Stimulated activated CD8-positive, alpha-beta memory T cell treated with anti-CD3 and anti-CD28 coated beads, Interleukin-2, amount 100 ng/mL, for 48 hours (primary cell): ENCODE data around the gene TEX36.
"Not testable (repeated sequence)": the region's sequence is repeated elsewhere in the genome, so short reads cannot be mapped to it uniquely, and the experiment has no call there.

ENCODE experiments used
- DNase-seq, 2 donors: peaks; one replicate each; pipeline ENCODE4 v3.0.0-alpha.2; 2020; ENCODE audit warnings: low read depth in 2 of 2

Gene TEX36

DNA sequence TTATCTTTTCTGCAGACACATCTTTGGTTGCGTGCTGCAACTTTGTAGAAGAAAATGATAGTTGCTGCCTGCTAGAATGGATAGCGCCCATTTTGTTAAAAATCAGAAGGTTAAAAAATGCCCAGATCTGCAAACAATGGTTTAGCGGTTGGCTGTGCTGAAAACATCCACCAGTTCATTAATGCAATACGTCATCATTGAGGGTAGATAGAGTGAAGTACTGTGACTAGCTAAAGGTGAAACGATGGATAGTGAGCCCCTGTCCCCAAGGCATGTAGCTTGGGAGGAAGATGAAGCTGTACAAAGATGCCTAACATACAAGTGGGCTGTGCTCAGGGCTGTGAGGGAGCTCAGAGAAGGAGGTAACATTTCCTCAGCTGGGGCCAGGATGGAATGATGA is 48.4 kb downstream of the TEX36 start:
- DNase-seq: no peak

DNA sequence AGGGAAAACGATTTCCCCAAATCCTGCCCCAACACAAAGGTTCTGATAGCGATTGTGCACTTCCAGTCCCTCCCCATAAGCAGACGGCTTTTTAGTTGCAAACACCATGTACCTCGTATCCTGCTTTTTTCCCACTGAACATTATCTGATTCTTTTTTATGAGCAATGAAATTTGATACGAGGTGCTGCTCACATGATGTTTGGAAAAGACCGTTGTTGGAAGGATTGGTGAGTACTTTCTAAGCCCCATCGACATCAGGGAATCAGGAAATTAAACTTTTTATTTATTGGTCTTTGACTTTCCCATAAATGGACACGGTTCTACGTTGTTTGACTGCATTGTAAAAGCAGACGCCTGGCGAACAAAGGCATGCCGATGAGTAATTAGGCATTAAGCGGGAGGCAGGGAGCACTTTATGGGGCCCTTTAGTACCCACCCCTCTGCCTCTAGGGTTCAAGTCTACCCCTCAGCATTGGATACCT is 49.4 kb downstream of the TEX36 start:
- no peak for DNase-seq

DNA sequence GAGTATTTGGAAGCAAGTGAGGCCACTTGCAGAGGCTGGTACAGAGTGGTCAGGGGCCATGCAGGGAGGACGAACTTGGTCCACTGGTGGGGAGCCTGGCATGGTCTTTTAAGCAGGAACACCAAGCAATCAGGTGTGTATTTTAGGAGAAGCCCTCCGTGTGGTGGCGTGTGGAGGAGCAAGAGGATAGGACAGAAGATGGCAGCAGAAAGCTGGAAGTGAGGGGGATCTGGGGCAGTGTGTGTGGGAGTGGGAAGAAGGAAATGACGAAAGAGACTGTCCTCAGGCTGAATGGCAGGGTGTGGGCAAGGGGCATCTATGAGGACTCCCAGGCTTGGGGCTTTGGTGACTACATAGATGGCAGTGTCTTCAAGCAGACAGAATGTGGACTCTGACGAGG is 51.2 kb downstream of the TEX36 start:
- no peak for DNase-seq

DNA sequence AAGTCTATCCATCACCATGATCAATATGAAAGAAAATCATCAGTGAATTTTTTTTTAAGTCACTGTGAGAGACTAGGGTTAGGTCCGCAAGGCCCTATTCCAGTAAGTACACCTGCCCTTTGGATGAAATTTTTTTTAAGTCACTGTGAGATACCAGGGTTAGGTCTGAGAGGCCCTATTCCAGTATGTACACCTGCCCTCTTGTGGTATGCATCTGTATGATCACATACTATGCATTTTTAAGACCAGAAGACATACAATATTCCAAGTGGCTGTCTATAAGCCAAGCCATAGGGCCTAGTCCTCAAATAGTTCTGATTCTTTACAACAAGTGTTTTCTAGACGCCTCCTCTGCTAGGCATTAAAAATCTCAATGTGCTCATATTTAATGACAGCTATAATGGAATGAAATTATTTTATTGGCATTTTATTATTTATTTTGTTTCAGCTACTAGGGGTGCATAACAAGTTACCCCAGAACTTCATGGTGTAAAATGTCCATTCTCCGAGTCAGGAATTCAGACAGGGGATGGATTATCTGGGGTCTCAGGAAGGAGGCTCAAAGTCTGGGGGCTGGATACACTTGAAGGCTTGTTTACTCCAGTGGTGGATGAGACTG is 53.1 kb downstream of the TEX36 start:
- no peak for DNase-seq

DNA sequence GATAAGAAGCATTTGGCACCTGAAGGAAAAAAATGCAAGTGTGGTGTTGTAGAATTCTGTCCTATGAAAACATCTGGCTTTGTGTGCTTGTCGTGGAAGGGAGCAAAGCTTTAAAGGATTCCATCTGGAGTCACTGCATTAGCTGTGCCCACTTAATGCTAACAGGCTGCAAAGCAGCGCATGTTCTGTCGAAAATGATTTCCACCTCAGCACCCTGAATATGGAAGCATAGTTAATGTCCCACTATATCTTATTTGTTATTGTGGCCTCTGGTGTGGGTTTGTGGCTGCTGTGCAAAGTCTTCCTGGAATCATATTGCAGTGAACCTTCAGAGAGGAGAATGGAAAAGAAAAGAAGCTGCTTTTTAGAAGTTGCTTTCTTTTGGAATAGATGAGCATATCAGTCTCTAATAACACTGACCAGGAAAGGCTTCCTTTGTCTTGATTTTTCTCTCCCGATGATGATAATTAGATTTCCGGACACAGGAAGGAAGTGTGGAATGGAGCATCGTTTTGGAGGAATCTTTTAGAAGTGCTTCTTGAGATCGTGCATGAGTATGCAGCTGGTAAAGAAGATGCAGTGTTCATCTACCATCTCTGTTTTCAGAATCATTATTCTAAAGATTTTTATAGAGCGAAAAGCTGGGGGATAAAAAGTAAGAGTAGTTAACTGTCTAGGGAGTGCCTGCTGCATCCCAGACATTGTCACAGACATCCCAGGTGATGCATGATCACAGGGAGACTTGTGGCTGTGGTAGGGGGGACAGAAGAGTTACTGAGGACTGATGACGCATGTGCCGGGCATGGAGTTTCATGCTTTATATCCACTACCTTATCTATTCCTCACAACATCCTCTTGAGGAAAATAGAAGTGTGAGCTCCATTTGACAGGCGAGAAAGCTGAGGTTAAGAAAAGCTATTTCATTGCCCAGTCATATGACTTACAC is 54.6 kb downstream of the TEX36 start:
- no peak for DNase-seq

DNA sequence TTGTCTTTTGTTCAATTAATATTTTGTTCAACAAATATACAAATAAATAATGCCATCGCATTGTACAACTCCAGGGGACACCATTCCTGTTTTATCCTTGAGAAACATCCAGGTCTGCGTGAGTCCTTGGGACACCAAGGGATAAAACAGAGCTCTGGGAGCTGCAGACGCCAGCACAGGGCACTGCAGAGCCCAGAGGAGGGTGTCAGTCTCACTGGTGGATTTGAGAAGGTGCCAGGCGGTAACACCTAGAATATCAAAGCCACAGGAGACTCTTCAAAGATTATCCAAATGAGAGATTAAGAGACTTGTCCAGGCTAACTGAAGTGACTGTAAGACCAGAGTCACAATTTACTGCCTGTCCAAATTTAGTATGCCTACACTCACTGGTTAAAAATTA is 55.3 kb downstream of the TEX36 start:
- no peak for DNase-seq

DNA sequence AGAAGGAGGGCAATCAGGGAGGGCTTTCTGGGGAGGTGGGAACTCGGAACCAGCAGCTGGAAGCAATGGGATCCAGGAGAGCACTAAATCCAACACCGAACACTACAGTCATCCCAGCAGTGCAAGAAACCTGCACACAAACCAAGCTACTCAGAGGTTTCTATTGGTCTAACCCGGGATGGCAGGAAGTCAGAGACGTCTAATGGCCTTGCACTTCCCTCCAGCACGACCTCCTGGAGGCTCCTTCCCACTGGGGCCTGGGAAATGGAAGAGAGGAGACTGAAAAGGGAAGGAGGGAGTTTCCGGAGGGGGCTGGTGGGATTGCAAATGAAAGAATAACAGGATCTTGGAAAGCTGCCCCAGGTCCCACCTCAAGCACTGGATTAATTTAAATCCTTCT is 56.3 kb downstream of the TEX36 start:
- no peak for DNase-seq

DNA sequence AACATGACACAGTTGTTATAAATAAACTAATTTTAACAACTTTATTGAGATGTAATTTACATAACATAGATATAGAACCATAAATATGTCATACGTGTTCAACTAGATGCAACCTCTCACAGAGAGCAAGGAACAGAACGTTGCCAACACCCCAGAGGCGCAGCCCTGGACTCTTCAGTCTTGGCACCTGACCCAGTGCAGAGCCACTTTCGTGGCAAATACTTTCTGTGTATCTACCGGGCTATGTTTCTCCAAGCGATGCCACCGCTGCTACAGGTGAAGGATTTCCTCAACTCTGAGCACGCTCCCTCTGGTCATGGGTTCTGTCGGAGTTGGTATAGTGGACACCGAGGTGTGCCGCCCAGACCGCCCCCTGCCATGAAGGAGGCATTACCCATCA is 57.4 kb downstream of the TEX36 start:
- no peak for DNase-seq

DNA sequence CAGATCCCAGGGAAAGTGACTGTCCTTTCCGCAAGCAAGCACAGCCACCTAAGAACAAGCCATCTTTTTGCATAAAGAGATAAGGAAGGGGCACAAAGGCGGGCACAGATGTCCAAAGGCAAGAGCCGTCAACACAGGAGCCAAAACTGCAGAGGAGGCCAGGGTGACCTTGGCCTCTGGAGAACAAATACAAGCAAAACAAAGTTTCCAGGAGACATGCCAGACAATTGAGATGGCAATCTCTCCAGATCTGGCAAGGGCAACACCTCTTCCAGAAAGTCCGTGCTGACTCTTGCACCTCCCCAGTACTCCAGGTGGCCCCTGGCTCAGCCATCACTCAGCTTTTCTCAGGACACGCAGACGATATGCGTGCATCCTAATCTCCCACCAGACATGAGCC is 58.2 kb downstream of the TEX36 start:
- DNase-seq: no peak

DNA sequence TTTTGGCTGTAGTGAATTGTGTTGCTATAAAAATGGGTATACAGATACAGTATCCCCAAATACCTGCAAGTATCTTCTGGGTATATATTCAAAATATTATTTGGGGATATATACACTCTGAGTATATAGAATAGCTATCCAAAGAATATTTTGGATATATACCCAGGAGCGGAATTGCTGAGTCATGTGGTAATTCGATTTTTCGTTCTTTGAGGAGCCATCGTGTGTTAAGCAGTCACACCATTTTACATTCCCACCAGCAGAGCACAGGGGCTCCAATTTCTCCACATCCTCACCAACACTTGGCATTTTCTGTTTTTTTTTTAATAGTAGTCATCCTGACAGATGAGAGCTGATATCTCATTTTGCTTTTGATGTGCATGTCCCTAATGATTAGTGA is 61.9 kb downstream of the TEX36 start:
- DNase-seq: no peak

DNA sequence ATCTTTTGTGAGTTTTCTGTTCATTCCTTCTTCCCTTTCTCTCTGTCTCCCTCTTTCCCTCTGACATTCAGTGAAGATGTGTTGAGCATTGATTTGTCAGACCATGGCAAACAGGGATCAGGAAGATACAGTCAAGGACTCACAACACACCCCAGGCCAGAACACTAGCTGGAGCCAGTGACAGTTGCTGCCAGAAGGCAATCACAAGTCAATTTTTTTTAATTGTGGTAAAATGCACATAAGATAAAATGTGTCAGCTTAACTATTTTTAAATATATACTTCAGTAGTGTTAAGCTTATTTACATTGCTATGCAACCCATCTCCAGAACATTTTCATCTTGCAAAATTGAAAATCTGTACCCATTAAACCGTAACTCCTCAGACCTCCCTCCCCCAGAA is 62.6 kb downstream of the TEX36 start:
- DNase-seq: no peak

DNA sequence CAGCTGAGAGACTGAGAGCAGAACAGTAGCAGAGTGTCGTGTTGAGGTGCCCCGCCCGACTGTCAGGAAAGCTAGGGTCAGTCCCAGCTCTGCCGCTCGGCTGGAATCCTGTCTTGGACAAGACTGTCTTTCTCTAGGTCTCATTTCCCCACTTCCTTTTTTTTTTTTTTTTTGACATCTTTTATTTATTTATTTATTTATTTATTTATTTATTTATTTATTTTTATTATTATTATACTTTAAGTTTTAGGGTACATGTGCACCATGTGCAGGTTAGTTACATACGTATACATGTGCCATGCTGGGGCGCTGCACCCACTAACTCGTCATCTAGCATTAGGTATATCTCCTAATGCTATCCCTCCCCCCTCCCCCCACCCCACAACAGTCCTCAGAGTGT is 69.9 kb downstream of the TEX36 start:
- not testable (repeated sequence) for DNase-seq

DNA sequence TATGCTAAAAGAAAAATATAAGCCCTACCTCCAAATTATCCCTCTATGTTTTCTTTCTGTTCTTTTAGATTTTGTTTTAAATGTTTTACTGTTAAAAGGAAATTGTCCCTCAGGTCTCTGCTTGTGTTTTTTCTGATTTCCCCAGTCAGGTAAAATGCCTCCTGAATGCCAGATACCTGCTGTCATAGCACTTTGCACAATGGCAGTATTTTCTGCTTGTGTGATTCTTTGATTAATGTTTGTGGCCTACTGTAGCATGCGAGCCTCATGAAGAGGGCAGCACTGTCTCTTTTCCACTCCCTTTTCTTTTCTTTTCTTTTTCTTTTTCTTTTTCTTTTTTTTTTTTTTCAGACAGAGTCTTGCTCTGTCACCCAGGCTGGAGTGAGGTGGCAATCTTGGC is 71.2 kb downstream of the TEX36 start:
- no peak for DNase-seq

DNA sequence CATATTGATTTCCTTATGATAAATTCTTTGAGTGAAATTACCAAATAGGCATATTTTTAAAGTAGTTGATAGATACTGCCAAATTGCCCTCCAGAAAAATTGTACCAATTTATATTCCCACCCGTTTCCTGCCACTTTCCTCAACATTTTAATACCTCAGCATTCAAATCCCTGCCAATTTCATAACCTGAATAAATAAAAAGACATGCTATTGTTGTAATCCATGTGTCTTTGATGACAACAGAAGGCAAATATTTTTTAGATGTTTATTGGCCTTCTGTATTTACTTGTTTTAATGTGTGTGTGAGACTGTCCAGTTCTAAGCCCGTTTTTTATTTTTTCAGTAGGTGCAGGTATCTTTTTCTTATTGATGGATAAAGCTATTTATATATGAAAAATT is 71.7 kb downstream of the TEX36 start:
- DNase-seq: no peak

DNA sequence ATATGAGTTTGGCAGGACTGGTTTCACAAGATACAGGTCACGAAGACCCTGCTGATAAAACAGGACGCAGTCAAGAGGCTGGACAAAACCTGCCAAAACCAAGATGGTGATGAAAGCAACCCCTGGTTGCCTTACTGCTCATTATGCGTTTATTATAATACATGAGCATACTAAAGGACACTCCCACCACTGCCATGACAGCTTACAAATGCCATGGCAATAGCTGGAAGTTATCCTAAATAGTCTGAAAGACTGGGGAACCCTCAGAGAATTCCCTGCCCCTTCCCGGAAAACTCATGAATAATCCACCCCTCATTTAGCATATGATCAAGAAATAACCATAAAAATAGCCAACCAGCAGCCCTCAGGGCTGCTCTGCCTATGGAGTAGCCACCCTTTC is 73.1 kb downstream of the TEX36 start:
- DNase-seq: no peak

DNA sequence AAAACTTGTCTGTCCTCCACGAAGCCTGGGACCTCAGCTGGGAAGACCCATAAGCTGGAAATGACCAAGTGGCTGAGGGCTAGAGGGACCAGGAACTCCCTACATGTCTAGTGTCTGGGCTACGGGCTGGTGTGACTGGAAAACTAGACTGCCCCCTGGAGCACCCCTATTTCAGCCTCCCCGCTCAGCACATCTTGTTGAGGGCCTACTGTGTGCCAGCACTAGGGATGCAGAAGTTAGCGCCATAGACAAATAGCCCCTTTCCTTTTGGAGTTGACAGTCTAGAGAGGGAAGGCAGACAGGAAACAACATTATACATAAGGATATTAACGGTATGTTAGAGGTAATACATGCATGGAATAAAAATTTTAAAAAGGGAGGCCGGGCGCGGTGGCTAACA is 74.5 kb downstream of the TEX36 start:
- DNase-seq: no peak

DNA sequence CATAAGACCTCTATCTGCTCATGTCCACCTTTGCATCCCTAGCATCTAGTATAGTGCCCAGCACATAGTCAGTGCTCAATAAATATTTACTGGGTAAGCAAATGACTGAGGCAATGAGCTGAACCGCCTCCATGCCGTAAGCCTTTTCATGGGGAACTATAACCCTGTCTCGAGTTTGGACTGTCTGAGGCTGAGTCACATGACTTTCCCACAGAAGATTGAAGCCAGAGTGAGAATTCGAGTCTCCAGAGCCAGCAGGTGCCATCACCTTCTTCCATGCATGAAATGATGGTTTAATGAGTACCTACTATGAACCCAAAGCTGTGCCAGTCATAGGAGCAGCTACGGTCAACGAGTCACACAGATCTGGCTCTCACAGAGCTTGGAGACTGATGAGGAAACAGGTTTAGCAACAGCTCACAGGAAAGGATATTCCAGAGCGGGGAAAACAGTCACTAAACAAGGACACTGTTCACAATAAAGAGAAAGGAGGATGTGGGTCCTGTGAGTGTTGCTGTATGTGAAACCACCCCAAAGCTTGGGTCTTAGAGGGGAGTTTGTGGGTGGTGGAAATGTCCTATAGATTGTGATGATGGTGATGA is 75.2 kb downstream of the TEX36 start:
- no peak for DNase-seq

DNA sequence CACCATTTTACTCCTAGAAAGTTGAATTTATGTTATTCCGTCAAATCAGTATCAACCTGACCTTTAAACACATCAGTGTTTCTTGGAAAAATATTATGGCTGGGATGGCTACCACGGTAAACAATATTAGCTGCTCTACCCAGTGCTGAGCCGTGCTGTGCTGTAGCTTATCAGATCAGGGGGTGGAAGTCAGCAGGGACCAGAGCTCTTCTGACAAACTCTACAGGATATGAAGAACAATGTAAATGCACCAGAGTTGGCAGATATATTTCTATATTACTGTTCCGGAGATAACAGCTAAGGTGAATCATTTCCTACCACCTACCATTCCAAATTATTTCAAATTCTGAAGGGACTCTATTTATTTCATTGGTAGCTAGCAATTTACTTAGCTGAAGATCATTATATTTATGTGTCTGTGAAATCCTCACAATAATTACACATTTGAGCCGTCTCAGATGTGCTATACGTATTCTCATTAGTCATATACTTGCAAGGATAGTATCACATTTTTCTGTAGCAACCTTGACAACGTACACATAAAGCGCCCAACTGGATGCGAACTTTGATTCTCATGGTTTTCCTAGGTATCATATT is 76.5 kb downstream of the TEX36 start:
- no peak for DNase-seq
